GM21737 (cell line): Measurements from ENCODE around the gene NEU4.
A peak's percentile ranks its signal among the peaks of the same experiment; 100 is the strongest.
"Not testable (repeated sequence)": the region's sequence is repeated elsewhere in the genome, so short reads cannot be mapped to it uniquely, and the experiment has no call there.

Experiments
- ATAC-seq: cut with Tn5 transposase; IDR thresholded peaks from one replicate; pipeline ENCODE4 v1.9.1; 2021; ENCODE audit warnings: mild to moderate bottlenecking, moderate library complexity; ENCODE audit not compliant: unreplicated experiment

NEU4 gene

GRCh38 chr2:241833101-241833663 lies 24.2 kb downstream of the NEU4 start:
- ATAC-seq = no peak

- not testable (repeated sequence) for ATAC-seq
Measured at GRCh38 chr2:241833756-241834526, 24.9 kb downstream of the NEU4 start.

- no peak for ATAC-seq
Measured at GRCh38 chr2:241834527-241835210, 25.7 kb downstream of the NEU4 start.

- ATAC-seq = no peak
Measured at GRCh38 chr2:241835611-241836010, 26.6 kb downstream of the NEU4 start.

GRCh38 chr2:241836292-241836691 lies 27.3 kb downstream of the NEU4 start:
- no peak for ATAC-seq

GRCh38 chr2:241837197-241837965 lies 28.4 kb downstream of the NEU4 start:
- no peak for ATAC-seq

- no peak for ATAC-seq
Measured at GRCh38 chr2:241841181-241842066, 32.4 kb downstream of the NEU4 start.

- ATAC-seq = no peak
Measured at GRCh38 chr2:241842067-241842415, 33.0 kb downstream of the NEU4 start.

- no peak for ATAC-seq
Measured at GRCh38 chr2:241842620-241843211, 33.7 kb downstream of the NEU4 start.

- no peak for ATAC-seq
Measured at GRCh38 chr2:241843321-241844065, 34.5 kb downstream of the NEU4 start.

- peak; percentile 72 for ATAC-seq
Measured at GRCh38 chr2:241844066-241844728, 35.2 kb downstream of the NEU4 start.

- ATAC-seq = no peak
Measured at GRCh38 chr2:241844831-241845578, 36.0 kb downstream of the NEU4 start.

GRCh38 chr2:241846406-241846805 lies 37.4 kb downstream of the NEU4 start:
- ATAC-seq = no peak

- ATAC-seq = no peak
Measured at GRCh38 chr2:241848761-241849615, 40.0 kb downstream of the NEU4 start.

GRCh38 chr2:241849616-241850543 lies 40.9 kb downstream of the NEU4 start:
- no peak for ATAC-seq
